Neural progenitor cell (in vitro differentiated cells): ENCODE data around the gene MAP2K7.

Experiments
- EZH2 ChIP-seq: fragments of 200-600 bp; sonication (generic); IDR thresholded peaks from 2 replicates; pipeline ENCODE4 v1.6.1; 2017; ENCODE audit warnings: antibody characterized with exemption, mild to moderate bottlenecking, moderate library complexity
- EZH2phosphoT487 ChIP-seq: fragments of 200-600 bp; sonication (generic); IDR thresholded peaks from 2 replicates; pipeline ENCODE4 v1.6.1; 2017; ENCODE audit warnings: antibody characterized with exemption
- TF ChIP-seq, protein P1 (sequence below): fragments of 200-600 bp; sonication (generic); IDR thresholded peaks from 2 replicates; pipeline ENCODE4 v1.5.1; 2017; ENCODE audit warnings: antibody characterized with exemption, mild to moderate bottlenecking

GRCh38 chr19:7888145-7888825, 15.4 kb upstream of the MAP2K7 start, which contains the start of gene LRRC8E:
- TF ChIP-seq, protein P1, sequence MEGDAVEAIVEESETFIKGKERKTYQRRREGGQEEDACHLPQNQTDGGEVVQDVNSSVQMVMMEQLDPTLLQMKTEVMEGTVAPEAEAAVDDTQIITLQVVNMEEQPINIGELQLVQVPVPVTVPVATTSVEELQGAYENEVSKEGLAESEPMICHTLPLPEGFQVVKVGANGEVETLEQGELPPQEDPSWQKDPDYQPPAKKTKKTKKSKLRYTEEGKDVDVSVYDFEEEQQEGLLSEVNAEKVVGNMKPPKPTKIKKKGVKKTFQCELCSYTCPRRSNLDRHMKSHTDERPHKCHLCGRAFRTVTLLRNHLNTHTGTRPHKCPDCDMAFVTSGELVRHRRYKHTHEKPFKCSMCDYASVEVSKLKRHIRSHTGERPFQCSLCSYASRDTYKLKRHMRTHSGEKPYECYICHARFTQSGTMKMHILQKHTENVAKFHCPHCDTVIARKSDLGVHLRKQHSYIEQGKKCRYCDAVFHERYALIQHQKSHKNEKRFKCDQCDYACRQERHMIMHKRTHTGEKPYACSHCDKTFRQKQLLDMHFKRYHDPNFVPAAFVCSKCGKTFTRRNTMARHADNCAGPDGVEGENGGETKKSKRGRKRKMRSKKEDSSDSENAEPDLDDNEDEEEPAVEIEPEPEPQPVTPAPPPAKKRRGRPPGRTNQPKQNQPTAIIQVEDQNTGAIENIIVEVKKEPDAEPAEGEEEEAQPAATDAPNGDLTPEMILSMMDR: no peak
- peak; percentile 34 for TF ChIP-seq EZH2
- no peak for TF ChIP-seq EZH2phosphoT487
